Peyer's patch (tissue), 4 donors: ENCODE measurements around the gene EDRF1.

Experiments
- CTCF ChIP-seq, 6 experiments: fragments of 450-650 bp in 4 of 6; fragments of 200-600 bp in 2 of 6; sonication (generic) in 1 of 6; IDR thresholded peaks; one replicate each; pipeline ENCODE4 v1.5.1; 2017 to 2019; ENCODE audit warnings: antibody characterized with exemption in 6 of 6, mild to moderate bottlenecking in 3 of 6, moderate library complexity in 1 of 6
- POLR2A ChIP-seq, 2 donors: fragments of 450-650 bp; IDR thresholded peaks; one replicate each; pipeline ENCODE4 v1.5.1; 2017; ENCODE audit warnings: antibody characterized with exemption in 2 of 2, mild to moderate bottlenecking in 2 of 2, moderate library complexity in 2 of 2

DNA sequence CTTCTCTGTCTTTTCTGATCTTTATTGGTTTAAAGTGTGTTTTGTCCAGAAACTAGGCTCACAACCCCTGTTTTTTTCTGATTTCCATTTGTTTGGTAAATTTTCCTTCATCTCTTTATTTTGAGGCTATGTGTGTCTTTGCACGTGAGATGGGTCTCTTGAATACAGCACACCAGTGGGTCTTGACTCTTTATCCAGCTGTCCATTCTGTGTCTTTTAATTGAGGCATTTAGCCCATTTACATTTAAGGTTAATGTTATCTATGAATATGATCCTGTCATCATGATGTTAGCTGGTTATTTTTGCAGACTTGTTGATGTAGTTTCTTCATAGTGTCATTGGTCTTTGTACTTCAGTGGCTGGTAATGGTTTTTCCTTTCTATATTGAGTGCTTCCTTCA, 46.6 kb upstream of the EDRF1 start:
- TF ChIP-seq CTCF (IDR thresholded peaks at IDR 0.05) (no peak), POLR2A (IDR thresholded peaks at IDR 0.05) (no peak)
